ENCODE data around the gene ENOSF1.

DNA sequence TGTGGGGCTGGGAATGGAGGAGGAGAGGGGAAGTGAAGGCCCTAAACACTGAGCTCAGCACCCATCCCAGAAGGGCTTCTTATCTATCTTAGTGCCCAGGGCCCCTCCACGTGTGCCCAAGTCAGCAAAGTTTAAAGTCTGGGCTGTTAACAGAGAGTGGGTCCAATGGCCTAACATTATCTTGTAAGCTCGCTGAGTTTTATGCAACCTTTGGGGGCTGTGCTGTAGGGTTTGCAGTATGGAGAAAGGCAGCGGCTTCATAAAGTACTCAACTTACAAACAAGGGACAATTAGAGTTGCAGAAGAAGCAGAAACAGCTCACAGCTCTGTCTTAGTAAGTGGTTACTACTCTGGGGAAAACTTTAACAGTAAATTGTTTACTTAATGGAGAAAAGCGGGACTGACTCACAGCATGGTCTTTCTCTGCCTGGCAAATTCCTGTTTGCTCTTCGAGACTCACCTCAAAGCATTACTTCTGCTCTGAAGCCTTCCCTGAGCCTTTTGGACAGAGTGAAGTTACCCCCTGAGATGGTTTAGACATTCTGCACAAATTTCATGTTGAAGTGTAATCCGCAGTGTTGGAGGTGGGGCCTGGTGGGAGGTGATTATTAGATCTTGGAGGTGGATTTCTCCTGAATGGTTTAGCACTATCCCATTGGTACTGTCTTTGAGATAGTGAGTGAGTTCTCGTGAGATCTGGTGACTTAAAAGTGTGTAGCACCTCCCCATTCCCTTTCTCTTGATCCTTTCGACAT, 9.0 kb downstream of the ENOSF1 start:
- no peak for TF ChIP-seq EZH2 (IDR thresholded peaks at IDR 0.05; ENCODE audit: borderline replicate concordance, insufficient read depth, low read depth, low read length, poor library complexity, severe bottlenecking)
- TF ChIP-seq, protein P1, sequence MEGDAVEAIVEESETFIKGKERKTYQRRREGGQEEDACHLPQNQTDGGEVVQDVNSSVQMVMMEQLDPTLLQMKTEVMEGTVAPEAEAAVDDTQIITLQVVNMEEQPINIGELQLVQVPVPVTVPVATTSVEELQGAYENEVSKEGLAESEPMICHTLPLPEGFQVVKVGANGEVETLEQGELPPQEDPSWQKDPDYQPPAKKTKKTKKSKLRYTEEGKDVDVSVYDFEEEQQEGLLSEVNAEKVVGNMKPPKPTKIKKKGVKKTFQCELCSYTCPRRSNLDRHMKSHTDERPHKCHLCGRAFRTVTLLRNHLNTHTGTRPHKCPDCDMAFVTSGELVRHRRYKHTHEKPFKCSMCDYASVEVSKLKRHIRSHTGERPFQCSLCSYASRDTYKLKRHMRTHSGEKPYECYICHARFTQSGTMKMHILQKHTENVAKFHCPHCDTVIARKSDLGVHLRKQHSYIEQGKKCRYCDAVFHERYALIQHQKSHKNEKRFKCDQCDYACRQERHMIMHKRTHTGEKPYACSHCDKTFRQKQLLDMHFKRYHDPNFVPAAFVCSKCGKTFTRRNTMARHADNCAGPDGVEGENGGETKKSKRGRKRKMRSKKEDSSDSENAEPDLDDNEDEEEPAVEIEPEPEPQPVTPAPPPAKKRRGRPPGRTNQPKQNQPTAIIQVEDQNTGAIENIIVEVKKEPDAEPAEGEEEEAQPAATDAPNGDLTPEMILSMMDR (IDR thresholded peaks at IDR 0.05): no peak
